Thyroid gland (tissue), 4 donors: ENCODE measurements around the gene PAWR. TPM values are rescaled to one million over a fixed set of nuclear protein-coding genes. Genes with fewer than 3 reads are reported as not detected.

Experiments
- DNase-seq, 2 donors: peaks; one replicate each; pipeline ENCODE4 v3.0.0-alpha.2; 2019
- H3K27ac ChIP-seq, 3 donors: fragments of 200-600 bp; sonication (generic); 1 replicate in 2 of 3; 2 replicates in 1 of 3; pipeline ENCODE4 v1.5.1; 2016 to 2019; ENCODE audit warnings: mild to moderate bottlenecking in 1 of 3, moderate library complexity in 1 of 3
- H3K27me3 ChIP-seq: fragments of 200-600 bp; sonication (generic); one replicate; pipeline ENCODE4 v1.5.1; 2019
- H3K36me3 ChIP-seq, 2 donors: fragments of 200-600 bp; sonication (generic); one replicate each; pipeline ENCODE4 v1.5.1; 2016 to 2019
- H3K4me1 ChIP-seq, 2 donors: fragments of 200-600 bp; sonication (generic); one replicate each; pipeline ENCODE4 v1.5.1; 2017 to 2019
- H3K4me3 ChIP-seq, 3 donors: fragments of 200-600 bp; sonication (generic); replicated peaks in 1 of 3; 1 replicate in 2 of 3; 2 replicates in 1 of 3; pipeline ENCODE4 v1.5.1; 2016; ENCODE audit warnings: mild to moderate bottlenecking in 1 of 3
- H3K9me3 ChIP-seq: fragments of 200-600 bp; sonication (generic); one replicate; pipeline ENCODE4 v1.5.1; 2017
- POLR2A ChIP-seq, 2 donors: fragments of 450-650 bp; IDR thresholded peaks; one replicate each; pipeline ENCODE4 v1.6.1; 2017; ENCODE audit warnings: antibody characterized with exemption in 2 of 2, mild to moderate bottlenecking in 2 of 2, moderate library complexity in 1 of 2
- WGBS, 2 donors: methylation state at CpG; one replicate each; pipeline ENCODE4 v1.1.5; 2017; 5-methylcytosine and 5-hydroxymethylcytosine counted together
- intact Hi-C: fragments of 100-400 bp; cut with DNase I; formaldehyde crosslinking; loops from one replicate; pipeline ENCODE4 v1.15.1; 2023
- total RNA-seq, 4 donors: library from RNA; depleted of rRNA; stranded (reverse); fragments of >200 nt; gene quantifications; one replicate each; pipeline ENCODE4 v1.2.3, GENCODE V29; 2016
- TF ChIP-seq, protein P1 (sequence below), 6 experiments: fragments of 200-600 bp in 3 of 6; fragments of 450-650 bp in 3 of 6; sonication (generic) in 3 of 6; IDR thresholded peaks; one replicate each; pipeline ENCODE4 v1.5.1; 2016 to 2019; ENCODE audit warnings: antibody characterized with exemption in 6 of 6, mild to moderate bottlenecking in 2 of 6, inconsistent platforms in 1 of 6, moderate library complexity in 1 of 6

The PAWR gene
- total RNA-seq, 4 donors from 2014 or later: 83.7 to 125 (median 86.4) TPM

DNA sequence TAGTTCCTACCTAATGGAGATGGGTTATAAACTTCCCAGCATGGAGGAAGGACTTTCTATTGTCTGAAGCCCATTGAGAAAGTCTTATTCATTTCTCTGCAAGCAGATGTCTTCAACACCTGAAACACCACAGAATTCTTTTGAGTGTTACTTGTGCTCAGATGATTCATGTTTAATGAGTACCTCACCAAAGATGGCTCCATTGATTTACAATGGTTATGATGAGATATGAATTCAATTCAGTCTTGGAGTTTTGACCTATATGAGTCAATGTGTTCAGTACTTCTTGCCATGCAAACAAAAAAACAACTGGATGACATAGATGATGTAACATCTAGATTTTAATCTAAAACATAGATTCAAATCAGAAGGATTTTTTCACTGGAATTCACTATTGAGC, 15.4 kb upstream of the PAWR start:
- Histone ChIP-seq H3K9me3 (no peaks in the 10 kb centered on the region), H3K4me1 (no peaks in the 10 kb centered on the region), H3K27me3 (no peaks in the 10 kb centered on the region), H3K36me3 (no peaks in the 10 kb centered on the region), H3K27ac (no peak overlapping the region), H3K4me3 (no peak overlapping the region)
- no peak for DNase-seq
- intact Hi-C loops: no loop called here
- TF ChIP-seq POLR2A (IDR thresholded peaks at IDR 0.05): no peak
- TF ChIP-seq, protein P1, sequence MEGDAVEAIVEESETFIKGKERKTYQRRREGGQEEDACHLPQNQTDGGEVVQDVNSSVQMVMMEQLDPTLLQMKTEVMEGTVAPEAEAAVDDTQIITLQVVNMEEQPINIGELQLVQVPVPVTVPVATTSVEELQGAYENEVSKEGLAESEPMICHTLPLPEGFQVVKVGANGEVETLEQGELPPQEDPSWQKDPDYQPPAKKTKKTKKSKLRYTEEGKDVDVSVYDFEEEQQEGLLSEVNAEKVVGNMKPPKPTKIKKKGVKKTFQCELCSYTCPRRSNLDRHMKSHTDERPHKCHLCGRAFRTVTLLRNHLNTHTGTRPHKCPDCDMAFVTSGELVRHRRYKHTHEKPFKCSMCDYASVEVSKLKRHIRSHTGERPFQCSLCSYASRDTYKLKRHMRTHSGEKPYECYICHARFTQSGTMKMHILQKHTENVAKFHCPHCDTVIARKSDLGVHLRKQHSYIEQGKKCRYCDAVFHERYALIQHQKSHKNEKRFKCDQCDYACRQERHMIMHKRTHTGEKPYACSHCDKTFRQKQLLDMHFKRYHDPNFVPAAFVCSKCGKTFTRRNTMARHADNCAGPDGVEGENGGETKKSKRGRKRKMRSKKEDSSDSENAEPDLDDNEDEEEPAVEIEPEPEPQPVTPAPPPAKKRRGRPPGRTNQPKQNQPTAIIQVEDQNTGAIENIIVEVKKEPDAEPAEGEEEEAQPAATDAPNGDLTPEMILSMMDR (IDR thresholded peaks at IDR 0.05): no peak

GRCh38 chr12:79698966-79699365, 8.2 kb upstream of the PAWR start:
- Histone ChIP-seq H3K4me1 (no peaks in the 10 kb centered on the region), H3K36me3 (no peaks in the 10 kb centered on the region), H3K9me3 (no peaks in the 10 kb centered on the region), H3K4me3 (no peak overlapping the region), H3K27ac (no peak overlapping the region), H3K27me3 (no peaks in the 10 kb centered on the region)
- 96% methylated on average over 3 of the region's 3 CpGs for WGBS, 2 donors
- intact Hi-C loops: loop anchor here (10.0 kb wide), 1 partner anchor 134 kb away; no protein-coding TSS in a partner anchor
- TF ChIP-seq, protein P1 (IDR thresholded peaks at IDR 0.05): no peak
- TF ChIP-seq POLR2A (IDR thresholded peaks at IDR 0.05): no peak
- no peak for DNase-seq

- WGBS, 2 donors: 94 to 95% methylated on average over 3 of the region's 3 CpGs
- DNase-seq: no peak
These were observed 5.7 kb upstream of the PAWR start for GRCh38 chr12:79696416-79696815.

DNA sequence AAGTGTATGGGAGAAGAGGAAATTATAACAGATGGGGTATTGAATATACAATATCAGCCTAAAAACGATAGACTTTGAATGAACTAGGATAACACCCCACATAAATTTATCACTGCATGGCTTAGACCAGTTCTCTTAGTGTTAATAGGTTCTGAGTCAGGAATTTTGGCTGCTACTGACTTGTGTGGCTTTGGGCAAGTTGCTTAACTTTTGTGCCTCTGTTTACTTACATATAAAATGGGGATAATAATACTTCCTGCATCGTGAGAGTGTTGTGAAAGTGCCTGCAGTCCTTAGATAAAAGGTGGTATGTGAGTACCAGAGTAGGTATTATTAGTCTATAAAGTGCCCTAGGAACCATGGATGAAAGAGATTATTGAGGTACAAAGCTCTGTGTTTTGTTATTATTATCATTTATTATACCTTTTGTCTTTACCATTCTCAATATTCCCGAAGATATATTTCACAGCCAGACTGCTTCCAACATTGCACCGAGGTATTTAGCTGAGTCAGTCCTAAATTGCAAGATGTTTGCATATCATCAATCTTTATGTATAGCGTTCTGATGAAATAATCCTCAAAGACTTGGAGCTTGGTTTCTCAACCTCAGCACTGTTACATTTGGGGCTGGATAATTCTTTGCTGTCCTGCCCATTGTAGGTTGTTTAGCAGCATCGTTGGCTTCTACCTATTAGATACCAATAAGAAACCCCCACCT, 2.3 kb upstream of the PAWR start:
- TF ChIP-seq, protein P1 (IDR thresholded peaks at IDR 0.05): no peak
- H3K27me3 ChIP-seq: no peaks in the 10 kb centered on the region
- peaks cover 0 to 4% of the 10 kb centered on the region in 2 donors for H3K4me1 ChIP-seq
- no peaks in the 10 kb centered on the region for H3K9me3 ChIP-seq
- no peak overlapping the region for H3K27ac ChIP-seq
- intact Hi-C loops: loop anchor here (10.0 kb wide), 1 partner anchor 128 kb away; no protein-coding TSS in a partner anchor
- DNase-seq: no peak
- no peaks in the 10 kb centered on the region for H3K36me3 ChIP-seq
- 61 to 67% methylated on average over 6 of the region's 6 CpGs for WGBS, 2 donors
- no peak overlapping the region for H3K4me3 ChIP-seq

More at GRCh38 chr12:79696416-79696815, 5.7 kb upstream of the PAWR start:
- Histone ChIP-seq H3K9me3 (no peaks in the 10 kb centered on the region), H3K4me3 (no peak overlapping the region), H3K36me3 (no peaks in the 10 kb centered on the region), H3K4me1 (peaks cover 0 to 4% of the 10 kb centered on the region in 2 donors), H3K27me3 (no peaks in the 10 kb centered on the region), H3K27ac (no peak overlapping the region)
- intact Hi-C loops: loop anchor here (10.0 kb wide), 1 partner anchor 132 kb away; no protein-coding TSS in a partner anchor
- TF ChIP-seq, protein P1 (IDR thresholded peaks at IDR 0.05): no peak
- TF ChIP-seq POLR2A (IDR thresholded peaks at IDR 0.05): no peak

DNA sequence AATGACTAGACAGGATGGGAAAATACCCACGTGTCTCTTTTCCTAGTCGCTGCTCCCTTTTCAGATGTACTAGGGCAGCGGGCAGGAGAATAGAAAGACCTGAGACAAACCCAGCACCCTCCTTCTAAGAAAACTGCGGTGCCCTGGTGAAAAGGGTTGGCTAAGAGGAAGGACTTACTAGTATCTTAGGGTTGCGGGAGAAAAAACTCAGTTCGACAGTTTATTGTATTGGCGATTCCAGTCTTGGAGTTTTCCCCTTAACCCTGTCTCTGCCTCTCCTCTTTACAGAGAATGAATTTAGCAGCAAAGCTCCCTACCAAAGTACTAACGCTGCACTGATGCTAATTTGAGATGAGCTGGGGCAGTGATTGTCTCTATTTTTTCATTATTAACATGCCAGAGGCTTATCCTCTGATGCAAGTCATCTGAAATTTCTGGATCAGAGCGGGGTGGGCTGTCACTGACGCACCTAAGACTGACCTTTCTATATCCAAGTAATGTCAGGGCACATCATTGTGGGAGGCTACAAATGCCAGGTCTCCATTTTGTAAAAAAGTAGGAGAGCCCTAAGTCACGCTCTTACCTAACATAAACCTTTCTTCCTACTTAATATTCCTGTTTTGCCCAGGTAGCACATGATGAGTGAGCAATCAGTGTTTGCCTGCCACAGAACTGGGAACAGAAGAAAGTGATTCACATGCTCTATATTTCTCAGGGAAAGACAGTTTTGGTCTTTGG, 916 bp upstream of the PAWR start:
- TF ChIP-seq, protein P1 (IDR thresholded peaks at IDR 0.05): no peak
- no peak for TF ChIP-seq POLR2A (IDR thresholded peaks at IDR 0.05)
- DNase-seq: peak in 1 of 2 donors; percentile 30
- WGBS, 2 donors: 14 to 15% methylated on average over 11 of the region's 11 CpGs
- Histone ChIP-seq H3K27me3 (no peaks in the 10 kb centered on the region), H3K4me3 (peak overlapping the region in 2 of 3 donors; percentile 58 to 80), H3K9me3 (no peaks in the 10 kb centered on the region), H3K36me3 (no peaks in the 10 kb centered on the region), H3K27ac (peak overlapping the region; percentile 94 to 98 (median 96)), H3K4me1 (peaks cover 6 to 11% of the 10 kb centered on the region in 2 donors)
- intact Hi-C loops: loop anchor here (10.0 kb wide), 1 partner anchor 127 kb away; no protein-coding TSS in a partner anchor
